ENCODE results near the gene RUNX1. TPM values are rescaled to one million over a fixed set of nuclear protein-coding genes. Genes with fewer than 3 reads are reported as not detected.
A peak's percentile ranks its signal among the peaks of the same experiment; 100 is the strongest.

RUNX1 gene
- total RNA-seq, 6 experiments from 2014 or later, result 2.9 to 18.3 (median 4.3) TPM

GRCh38 chr21:34841154-34841553, 207.9 kb downstream of the RUNX1 start:
- Histone ChIP-seq H3K4me3 (no peak overlapping the region), H3K36me3 (peaks cover 0 to 5% (median 0%) of the 10 kb centered on the region in 4 donors), H3K27ac (no peak overlapping the region), H3K27me3 (no peaks in the 10 kb centered on the region), H3K4me1 (peaks cover 0 to 8% (median under 1%) of the 10 kb centered on the region in 4 donors), H3K9me3 (no peaks in the 10 kb centered on the region)
- DNase-seq, result no peak
- intact Hi-C loops (cut with DNase I), result no loop called here
- WGBS (ENCODE audit: insufficient coverage, low coverage, low lambda C conversion rate, missing lambda C conversion rate), result 50% methylated on average over 2 of the region's 4 CpGs
- TF ChIP-seq POLR2A (IDR thresholded peaks at IDR 0.05) (no peak), CTCF (IDR thresholded peaks at IDR 0.05) (no peak)
- no peak for ATAC-seq

GRCh38 chr21:34840693-34841092, 208.4 kb downstream of the RUNX1 start:
- ATAC-seq, result no peak
- 60% methylated on average over 4 of the region's 4 CpGs for WGBS (ENCODE audit: insufficient coverage, low coverage, low lambda C conversion rate, missing lambda C conversion rate)
- Histone ChIP-seq H3K36me3 (peaks cover 0 to 5% (median 0%) of the 10 kb centered on the region in 4 donors), H3K9me3 (no peaks in the 10 kb centered on the region), H3K4me3 (no peak overlapping the region), H3K27ac (no peak overlapping the region), H3K4me1 (peaks cover 0 to 13% (median 2%) of the 10 kb centered on the region in 4 donors), H3K27me3 (no peaks in the 10 kb centered on the region)
- no peak for TF ChIP-seq CTCF (IDR thresholded peaks at IDR 0.05)
- TF ChIP-seq POLR2A (IDR thresholded peaks at IDR 0.05), result peak; percentile 6
- intact Hi-C loops (cut with DNase I), result no loop called here
- no peak for DNase-seq

GRCh38 chr21:34838956-34839820, 209.9 kb downstream of the RUNX1 start:
- H3K27ac ChIP-seq, result no peak overlapping the region
- no peaks in the 10 kb centered on the region for H3K9me3 ChIP-seq
- H3K36me3 ChIP-seq, result peaks cover 0 to 5% (median 0%) of the 10 kb centered on the region in 4 donors
- no peak for ATAC-seq
- intact Hi-C loops (cut with DNase I), result no loop called here
- no peaks in the 10 kb centered on the region for H3K27me3 ChIP-seq
- no peak overlapping the region for H3K4me3 ChIP-seq
- no peak for DNase-seq
- TF ChIP-seq POLR2A (IDR thresholded peaks at IDR 0.05), result peak; percentile 45
- TF ChIP-seq CTCF (IDR thresholded peaks at IDR 0.05), result no peak
- WGBS (ENCODE audit: insufficient coverage, low coverage, low lambda C conversion rate, missing lambda C conversion rate), result 59% methylated on average over 12 of the region's 14 CpGs
- H3K4me1 ChIP-seq, result peaks cover 0 to 25% (median 5%) of the 10 kb centered on the region in 4 donors

GRCh38 chr21:34836933-34837505, 212.1 kb downstream of the RUNX1 start:
- H3K9me3 ChIP-seq, result no peaks in the 10 kb centered on the region
- intact Hi-C loops (cut with DNase I), result no loop called here
- H3K4me3 ChIP-seq, result peak overlapping the region; percentile 6 to 46 (median 14)
- H3K36me3 ChIP-seq, result peaks cover 0 to 5% (median 0%) of the 10 kb centered on the region in 4 donors
- 17% methylated on average over 4 of the region's 4 CpGs for WGBS (ENCODE audit: insufficient coverage, low coverage, low lambda C conversion rate, missing lambda C conversion rate)
- no peaks in the 10 kb centered on the region for H3K27me3 ChIP-seq
- ATAC-seq (no peak), DNase-seq (no peak)
- peak; percentile 0 for TF ChIP-seq POLR2A (IDR thresholded peaks at IDR 0.05)
- TF ChIP-seq CTCF (IDR thresholded peaks at IDR 0.05), result no peak
- peaks cover 0 to 33% (median 5%) of the 10 kb centered on the region in 4 donors for H3K4me1 ChIP-seq
- H3K27ac ChIP-seq, result peak overlapping the region in 2 of 3 donors; percentile 71 to 86

Measured in right lobe of liver (tissue), 6 donors.